ENCODE measurements around the gene TPP2.

- no peak for TF ChIP-seq CTCF (IDR thresholded peaks at IDR 0.05; ENCODE audit: insufficient read depth, low read length, poor library complexity, severe bottlenecking)
- TF ChIP-seq EZH2phosphoT487 (conservative IDR thresholded peaks at IDR 0.05; ENCODE audit: low read length), result no peak
Measured at GRCh38 chr13:102657630-102658029, 60.8 kb downstream of the TPP2 start.

Measured in SU-DHL-6 (cell line).